ENCODE data around the gene MCM7. TPM values are rescaled to one million over a fixed set of nuclear protein-coding genes. Genes with fewer than 3 reads are reported as not detected.

MCM7 gene
- polyA plus RNA-seq, 1 donor = 76.6 TPM

DNA sequence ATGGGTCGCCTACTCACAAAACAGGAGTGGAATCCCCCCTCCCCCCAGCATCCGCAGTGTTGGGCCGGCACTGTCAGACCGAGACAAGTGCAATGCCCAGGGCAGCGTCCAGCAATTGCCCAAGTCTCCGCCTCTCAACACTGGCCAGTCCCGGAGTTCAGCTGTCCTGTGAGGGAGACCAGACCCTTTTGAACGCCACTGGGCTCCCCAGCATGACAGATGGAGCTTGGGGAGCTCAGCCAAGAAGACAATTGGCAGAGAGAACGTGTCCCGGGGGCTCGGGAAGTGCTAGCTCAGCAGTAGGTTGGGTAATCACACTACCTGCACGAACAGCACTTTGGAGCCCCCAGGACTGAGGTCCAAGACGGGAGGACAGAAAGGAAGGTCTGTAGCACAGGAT, 7.7 kb downstream of the MCM7 start:
- no peak for DNase-seq

DNA sequence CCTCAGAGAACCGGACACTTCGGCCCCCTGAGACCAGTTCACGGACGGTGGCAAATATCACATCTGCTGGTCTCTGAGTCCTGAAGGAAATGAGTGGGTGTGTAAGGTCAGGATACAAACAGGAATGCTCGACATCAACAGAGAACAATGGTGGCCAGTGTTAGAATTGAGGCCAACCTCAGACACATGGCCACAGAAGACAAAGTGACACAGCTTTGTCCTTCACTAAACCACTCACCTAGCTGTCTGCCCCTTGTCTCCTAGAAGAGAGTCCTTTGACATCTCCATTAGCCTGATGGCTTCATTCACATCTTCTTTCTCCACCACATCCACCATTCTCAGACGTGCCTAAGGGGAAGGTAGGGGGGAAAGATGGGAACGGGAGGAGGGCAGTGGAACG, 8.1 kb downstream of the MCM7 start:
- no peak for DNase-seq

DNA sequence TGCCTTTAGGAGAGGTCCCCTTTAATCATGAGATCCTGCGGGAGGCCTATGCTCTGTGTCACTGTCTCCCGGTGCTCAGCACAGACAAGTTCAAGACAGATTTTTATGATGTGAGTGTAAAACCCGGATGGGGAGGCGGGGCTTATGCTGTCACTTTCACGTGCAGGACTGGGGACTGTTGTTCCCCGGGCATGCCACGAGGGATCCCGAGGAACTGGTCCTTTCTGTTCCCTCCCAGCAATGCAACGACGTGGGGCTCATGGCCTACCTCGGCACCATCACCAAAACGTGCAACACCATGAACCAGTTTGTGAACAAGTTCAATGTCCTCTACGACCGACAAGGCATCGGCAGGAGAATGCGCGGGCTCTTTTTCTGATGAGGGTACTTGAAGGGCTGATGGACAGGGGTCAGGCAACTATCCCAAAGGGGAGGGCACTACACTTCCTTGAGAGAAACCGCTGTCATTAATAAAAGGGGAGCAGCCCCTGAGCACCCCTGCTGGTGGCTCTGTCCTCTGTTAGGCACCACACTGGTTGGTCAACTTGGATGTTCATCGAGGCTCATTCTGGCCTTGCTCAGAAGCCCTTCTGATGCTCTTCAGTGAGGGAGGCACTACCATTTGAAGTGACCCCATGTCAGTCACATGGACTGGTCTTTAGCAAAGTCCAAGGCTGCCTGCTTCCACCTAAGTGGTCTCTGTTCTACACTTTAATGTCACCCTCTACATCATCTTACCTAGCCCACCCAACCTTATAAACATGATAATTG, 9.6 kb downstream of the MCM7 start:
- DNase-seq = no peak

DNA sequence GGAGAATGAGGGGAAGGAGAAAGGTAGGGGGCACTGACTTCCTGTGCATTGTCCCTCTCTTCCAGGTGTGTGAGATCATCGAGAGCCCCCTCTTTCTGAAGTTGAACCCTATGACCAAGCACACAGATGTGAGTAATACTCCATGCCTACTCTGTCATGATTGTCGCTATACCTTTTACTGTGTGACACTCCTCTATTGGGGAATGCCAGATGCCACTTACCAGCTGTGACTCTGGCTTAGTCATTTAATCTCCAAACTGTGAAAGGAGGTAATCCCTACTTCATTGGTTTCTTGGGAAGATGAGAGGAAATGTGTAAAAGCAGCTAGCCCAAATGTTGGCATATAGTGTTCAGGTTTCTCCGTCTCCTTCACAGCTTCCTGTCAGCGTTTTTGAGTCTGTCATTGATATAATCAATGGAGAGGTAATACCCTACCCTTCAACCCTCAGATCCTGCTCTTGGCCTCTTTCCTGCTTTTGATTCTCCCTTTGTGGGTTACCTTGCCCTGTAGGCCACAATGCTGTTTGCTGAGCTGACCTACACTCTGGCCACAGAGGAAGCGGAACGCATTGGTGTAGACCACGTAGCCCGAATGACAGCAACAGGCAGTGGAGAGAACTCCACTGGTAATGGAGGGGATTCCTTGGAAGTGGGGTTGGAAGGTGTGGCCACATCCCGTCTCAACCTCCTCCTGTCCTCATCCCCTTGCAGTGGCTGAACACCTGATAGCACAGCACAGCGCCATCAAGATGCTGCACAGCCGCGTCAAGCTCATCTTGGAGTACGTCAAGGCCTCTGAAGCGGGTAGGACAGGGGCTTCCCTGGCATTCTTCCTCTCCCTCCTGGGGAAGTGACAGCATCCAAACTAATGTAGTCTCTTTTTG, 10.4 kb downstream of the MCM7 start:
- DNase-seq = no peak

DNA sequence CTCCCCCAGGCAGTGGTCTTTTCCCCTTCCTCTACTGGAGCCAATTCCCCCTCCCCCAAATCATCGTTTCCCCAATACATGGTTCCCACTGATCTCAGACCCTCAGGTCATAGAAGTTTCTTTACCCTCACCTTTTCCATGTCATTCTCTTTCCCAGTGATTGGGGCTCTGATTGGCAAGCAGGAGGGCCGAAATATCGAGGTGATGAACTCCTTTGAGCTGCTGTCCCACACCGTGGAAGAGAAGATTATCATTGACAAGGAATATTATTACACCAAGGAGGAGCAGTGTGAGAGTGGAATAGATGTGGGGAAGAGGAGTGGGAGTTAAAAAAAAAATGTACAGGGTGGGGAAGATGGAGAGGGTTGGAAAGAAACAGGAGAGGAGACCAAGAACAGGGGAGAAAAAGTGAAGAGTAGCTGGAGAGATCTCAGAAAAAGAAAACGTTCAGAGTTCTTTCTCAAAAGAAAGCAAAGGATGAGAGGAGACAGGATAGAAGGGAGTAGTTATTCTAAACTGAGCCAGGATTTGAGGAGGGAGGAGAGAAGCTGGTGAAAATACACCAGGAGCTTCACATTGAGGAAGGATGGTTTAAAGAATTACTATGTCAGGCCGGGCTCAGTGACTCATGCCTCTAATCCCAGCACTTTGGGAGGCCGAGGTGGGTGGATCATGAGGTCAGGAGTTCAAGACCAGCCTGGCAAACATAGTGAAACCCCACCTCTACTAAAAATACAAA, 11.6 kb downstream of the MCM7 start:
- no peak for DNase-seq

DNA sequence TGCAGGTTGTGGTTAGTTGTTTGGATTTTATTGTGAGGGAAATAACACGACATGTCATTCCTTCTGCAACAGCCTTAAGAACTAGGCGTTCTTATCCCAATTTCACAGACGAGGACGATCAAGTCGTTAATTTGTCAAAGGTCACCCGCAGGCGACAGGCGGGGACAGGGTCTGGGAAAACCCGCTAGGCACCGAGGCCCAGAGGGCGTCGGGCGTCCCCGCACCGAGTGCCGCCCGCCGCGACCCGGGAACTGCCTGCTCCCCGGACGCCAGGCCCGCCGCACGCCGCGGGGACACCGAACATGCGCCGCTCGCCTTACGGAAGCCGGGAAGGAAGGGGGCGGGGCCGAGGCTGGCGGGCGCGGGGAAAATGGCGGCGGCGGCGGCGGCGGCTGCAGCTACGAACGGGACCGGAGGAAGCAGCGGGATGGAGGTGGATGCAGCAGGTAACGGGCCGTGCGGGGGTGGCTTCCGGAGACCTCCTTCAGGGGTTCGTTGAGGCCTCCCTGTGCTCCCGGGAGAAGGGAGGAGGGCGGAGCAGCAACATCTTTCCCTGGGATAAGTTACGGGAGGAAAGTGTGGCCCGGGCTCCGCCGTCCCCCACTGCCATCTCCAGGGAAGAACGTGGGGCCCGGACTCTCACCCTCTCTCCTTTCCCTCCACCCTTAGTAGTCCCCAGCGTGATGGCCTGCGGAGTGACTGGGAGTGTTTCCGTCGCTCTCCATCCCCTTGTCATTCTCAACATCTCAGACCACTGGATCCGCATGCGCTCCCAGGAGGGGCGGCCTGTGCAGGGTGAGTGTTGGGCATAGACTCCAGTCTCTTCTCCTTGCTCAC, 12.4 kb downstream of the MCM7 start, which contains the start of gene COPS6:
TSS of gene COPS6 (plus strand) at position 349 of the 837 bp plus-strand sequence. CDS start at position 371, 22 bp downstream.
- peak; percentile 86 for DNase-seq

DNA sequence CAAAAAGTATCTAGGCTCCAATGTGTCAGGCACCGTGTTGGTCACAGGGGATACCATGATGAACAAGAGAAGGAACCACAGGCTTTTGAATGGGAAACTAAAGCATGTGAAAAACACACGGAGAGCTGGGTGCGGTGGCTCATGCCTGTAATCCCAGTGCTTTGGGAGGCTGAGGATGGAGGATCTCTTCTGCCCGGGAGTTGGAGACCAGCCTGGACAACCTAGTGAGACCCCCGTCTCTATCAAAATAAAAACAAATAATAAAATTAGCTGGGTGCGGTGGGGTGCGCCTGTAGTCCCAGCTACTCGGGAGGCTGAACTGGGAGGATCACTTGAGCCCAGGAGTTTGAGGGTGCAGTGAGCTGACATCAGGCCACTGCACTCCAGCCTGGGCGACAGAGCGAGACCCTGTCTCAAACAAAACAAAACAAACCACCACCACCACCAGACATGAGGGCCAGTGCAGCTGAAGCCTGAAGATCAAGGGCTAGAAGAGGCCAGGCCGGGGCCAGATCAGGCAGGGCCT, 13.0 kb downstream of the MCM7 start:
- DNase-seq = no peak

DNA sequence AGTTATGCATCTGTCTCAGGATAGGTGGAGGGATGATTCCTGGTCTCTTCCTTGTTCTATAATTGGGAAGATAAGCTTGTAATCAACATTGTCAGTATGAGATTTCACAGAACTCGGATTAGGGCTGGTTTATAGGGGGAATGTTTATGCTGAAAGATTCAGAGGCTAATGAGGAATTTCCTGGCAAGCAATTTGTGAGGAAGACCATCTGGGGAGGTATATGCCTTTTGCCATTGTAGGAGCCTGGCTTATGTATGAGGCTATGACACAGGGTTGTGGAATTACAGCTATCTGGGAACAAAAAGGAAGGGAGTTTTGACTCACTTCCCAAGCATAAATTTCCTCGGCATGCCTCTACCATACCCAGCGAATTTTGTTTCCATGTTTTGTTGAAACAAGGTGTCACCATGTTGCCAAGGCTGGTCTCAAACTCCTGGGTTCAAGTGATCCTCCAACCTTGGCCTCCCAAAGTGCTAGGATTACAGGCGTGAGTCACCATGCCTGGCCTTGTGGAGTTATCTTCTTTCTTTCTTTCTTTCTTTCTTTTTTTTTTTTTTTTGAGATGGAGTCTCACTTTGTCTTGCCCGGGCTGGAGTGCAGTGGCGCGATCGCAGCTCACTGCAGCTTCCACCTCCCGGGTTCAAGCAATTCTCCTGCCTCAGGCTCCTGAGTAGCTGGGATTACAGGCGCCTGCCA, 14.0 kb downstream of the MCM7 start:
- DNase-seq = no peak

DNA sequence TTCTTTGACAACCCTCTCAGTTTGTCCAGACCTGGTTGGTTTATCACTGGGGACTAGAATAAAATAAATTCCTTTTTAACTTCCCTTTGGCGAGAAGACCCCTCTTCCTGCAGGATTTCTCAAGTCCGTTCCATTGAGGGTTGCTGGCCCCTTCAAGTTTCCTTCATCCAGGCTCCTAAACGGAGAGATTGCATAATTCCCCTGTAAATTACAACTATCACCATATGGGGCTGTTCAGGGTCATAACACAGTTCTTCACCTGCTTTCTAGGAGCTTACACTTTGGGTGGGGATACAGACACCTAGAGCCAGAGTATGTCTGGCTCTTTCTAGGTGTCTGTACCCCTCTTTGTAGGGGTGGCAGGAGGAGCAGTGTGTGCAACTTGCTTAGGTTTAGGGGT, 15.7 kb downstream of the MCM7 start:
- no peak for DNase-seq

DNA sequence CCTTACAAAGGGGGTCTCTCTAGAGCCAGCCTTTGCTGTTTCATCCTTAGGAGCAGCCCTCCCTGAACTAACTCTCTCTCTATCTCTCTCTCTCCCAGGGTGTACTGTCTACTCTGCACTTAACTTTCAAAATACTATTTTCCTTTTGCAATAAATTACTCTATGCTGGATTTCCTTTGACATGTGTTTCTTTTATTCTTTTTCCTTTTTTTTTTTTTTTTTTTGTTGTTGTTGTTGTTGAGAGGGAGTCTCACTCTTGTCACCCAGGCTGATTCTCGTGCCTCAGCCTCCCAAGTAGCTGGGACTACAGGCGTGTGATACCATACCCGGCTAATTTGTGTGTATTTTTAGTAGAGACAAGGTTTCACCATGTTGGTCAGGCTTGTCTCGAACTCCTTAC, 18.2 kb downstream of the MCM7 start:
- DNase-seq = no peak

DNA sequence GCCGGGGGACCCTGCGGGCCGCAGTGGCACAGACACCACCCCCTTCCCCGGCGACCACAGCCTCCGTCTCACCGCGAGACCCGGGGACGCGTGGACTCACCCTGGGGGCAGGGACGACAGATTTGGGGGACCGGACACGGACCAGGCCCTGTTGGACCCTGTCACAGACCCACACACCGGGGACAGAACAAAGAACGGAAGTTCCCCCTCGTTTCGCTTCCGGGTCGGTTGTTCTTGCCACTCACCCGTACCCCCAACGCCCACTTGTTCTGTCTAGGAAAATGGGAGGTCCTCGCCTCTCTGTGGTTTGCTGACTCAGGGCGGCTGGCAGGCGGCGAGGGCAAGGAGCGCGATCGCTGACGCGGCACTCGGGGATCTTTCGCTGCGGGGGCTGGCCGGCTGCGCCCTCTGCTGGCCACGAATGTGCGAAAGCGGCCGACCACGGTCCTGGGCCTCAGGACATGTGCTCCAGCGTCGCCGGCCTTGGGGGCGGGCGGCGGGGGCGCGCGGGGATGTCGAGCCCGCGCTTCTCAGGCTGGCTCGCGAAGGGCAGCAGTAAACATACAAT, 19.6 kb downstream of the MCM7 start, which contains the start of gene ZNF3:
TSS of gene ZNF3 (minus strand) at position 189 of the 568 bp plus-strand sequence. CDS start 4,366 bp downstream, outside the sequence.
- peak; percentile 98 for DNase-seq

DNA sequence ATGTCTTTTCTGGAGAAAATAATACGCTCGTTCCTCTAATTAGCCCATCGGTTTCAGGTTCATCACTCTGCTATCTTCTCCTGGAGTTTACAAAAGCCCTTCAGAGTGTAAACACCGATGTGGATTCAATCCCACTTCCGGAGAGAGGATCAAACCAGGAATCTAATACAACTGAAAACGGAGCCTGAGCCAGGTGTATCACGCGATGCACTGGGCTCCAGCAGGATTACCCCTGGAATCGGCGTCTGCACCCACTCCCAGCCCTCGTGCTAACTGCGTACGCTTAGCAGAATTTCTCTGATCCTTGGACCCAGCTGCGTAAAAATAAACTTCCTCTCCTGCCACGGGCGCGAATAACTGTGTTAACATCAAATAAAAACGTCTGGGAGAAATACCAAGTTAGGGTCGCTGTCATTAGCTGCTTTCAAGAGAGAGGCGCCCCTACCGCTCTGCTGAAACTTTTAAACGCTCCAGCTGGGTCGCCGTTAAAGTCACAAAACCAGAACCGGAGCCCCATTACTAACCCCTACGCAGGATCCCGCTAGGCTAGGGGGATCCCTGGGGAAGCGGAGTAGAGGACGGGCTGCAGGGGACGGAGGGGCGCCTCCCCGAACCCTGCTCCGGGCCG, 20.2 kb downstream of the MCM7 start:
- no peak for DNase-seq

DNA sequence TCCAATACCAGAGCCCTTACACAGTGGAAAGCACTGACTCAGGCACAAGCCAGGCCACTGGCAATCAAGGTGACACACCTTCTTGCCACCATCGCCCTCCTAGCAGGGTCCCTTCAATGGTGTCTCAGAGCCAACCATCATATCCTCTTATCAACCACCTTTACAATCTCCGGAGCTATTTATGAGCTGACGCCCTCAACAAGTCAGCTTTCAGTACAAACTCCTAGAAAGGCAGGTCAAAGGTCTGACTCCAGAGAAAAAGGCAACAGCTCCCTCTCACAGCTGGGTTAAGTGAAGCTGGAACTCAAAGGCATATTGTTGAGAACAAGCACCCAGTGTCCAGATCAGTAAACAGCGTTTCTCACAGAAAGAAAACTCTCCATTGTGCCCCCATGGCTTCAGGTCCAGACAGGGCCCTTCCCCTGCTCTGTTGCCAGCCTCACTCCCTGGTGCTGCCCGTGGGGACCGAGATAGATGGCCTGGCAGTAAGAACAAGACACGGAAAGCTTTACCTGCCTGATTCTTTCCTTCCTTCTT, 22.1 kb downstream of the MCM7 start:
- no peak for DNase-seq

DNA sequence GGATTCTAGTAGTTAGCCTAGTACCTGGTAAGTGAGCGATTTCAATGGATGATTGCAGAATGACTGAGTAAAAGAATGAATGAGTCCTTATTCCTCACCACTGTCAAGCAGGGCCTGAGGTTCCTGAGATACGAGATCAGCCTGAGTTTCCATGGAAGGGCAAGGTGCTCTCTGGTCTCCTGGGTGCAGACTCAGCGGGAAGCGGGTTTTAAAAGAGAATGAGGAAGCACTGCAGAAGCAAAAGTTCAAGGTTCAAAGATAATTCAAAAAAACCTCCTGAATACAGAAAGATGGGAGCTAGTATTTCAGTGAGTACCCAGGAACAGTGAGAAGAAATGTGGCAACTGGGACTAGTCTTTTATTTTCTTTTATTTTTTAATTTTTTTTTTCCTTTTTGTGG, 24.0 kb downstream of the MCM7 start:
- DNase-seq = no peak

DNA sequence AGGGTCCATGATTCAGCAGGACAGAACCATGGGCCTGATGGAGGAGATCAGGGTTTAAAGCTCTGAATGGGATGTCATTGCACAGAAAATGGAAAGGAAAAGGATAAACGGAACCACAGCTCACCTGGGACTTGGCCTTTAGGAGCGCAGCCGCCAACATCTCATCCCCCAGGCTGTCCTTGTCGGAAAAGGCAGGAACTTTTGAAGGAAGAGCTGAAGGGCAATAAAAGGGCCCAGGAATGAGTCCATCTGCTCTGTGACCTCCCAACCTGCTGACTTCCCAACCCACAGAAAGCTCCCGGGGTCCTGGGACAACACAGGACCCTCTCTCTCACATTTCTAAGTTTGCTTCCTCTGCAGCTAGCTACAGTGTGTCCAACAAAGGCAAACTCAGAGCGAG, 25.8 kb downstream of the MCM7 start:
- DNase-seq = no peak

DNA sequence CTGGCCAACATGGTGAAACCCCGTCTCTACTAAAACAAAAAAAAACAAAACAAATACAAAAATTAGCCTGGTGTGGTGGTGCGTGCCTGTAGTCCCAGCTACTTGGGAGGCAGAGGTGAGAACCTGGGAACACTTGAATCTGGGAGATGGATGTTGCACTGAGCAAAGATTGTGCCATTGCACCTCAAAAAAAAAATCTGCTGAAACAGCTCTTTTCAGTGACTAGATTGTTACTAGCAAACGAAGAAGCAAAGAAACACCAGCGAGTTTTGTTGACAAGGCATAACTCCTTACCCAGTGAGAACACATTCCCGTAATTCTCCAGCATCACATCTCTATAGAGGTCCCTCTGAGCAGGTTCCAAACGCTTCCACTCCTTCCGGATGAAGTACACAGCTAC, 26.4 kb downstream of the MCM7 start:
- DNase-seq = no peak

DNA sequence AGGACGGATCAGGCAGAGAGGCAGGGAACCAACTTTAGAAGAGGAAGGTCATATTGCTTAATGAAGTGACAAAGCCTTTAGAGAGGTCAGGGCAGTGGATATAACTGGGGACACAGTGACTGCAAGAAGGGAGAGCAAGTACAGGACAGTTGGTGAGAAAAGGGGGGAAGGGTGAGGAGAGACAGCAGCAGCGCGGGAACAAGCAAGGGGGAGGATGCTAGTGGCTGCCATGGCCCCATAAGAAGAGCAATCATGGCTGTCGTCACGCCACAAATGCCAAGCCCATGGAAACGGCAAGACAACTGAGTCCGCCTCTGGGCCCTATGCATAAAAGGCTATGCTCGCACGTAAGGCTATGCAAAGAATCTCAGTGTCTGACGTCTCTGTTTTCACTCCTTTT, 28.7 kb downstream of the MCM7 start:
- DNase-seq = no peak

DNA sequence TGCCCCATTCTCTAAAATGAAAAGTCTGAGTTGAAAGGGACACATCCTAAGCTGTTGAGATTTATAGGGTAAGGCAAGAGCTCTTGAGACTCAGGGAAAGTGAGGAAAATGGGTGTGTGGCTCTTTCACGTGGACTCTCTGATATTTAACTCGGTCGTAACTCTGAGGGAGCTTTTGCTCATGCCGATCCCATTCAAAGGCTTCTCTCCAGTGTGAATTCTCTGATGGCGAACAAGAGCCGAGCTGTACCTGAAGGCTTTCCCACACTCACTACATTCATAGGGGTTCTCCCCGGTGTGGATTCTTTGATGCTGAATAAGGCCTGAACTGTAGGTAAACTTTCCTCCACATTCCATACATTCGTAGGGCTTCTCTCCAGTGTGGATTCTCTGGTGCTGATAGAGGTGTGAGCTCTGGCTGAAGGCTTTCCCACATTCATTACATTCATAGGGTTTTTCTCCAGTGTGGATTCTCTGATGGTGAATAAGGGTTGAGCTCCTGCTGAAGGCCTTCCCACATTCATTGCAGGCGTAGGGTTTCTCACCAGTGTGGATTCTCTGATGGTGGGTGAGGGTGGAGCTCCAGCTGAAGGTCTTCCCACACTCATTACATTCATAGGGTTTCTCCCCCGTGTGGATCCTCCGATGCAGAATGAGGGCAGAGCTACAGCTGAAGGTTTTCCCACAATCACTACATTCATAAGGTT, 30.0 kb downstream of the MCM7 start:
- no peak for DNase-seq

DNA sequence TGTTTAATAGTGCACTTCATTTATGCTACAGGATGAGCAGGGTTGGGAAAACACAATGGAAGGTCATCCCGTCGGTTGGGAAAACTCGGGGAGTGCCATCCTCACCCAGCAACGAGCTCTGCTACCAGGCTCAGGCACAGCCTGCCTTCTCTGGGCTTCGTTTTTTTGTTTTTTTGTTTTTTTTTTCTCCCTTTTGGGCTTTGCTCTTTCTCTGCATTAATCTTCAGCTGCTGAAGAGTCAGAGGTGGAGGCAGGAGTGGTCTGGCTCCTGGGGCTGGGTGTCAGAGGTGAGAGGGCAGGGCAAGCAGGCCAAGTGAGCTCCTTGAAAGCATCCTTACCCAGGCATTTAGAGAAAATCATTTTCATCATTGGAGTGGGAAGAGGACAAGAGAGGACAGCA, 31.2 kb downstream of the MCM7 start:
- no peak for DNase-seq

Data from hindlimb muscle (tissue), 1 donor.